SJSA1 (cell line): ENCODE data around the gene APOL4. TPM values are rescaled to one million over a fixed set of nuclear protein-coding genes. Genes with fewer than 3 reads are reported as not detected.
"Not testable (repeated sequence)": the region's sequence is repeated elsewhere in the genome, so short reads cannot be mapped to it uniquely, and the experiment has no call there.

ENCODE experiments used
- DNase-seq, 2 experiments: peaks; one replicate each; pipeline ENCODE4 v3.0.0-alpha.2; 2015 to 2020; ENCODE audit warnings: low spot score in 2 of 2, low read depth in 1 of 2
- H3K27ac ChIP-seq: fragments of 250-450 bp; sonication (Bioruptor Pico); 2 replicates; pipeline ENCODE4 v1.5.1; 2020; ENCODE audit warnings: mild to moderate bottlenecking, moderate library complexity
- H3K27me3 ChIP-seq: fragments of 250-450 bp; sonication (Bioruptor Pico); replicated peaks from 2 replicates; pipeline ENCODE4 v1.5.1; 2020; ENCODE audit warnings: mild to moderate bottlenecking, moderate library complexity
- H3K36me3 ChIP-seq: fragments of 250-450 bp; sonication (Bioruptor Pico); 2 replicates; pipeline ENCODE4 v1.5.1; 2020; ENCODE audit warnings: mild to moderate bottlenecking
- H3K4me1 ChIP-seq: fragments of 250-450 bp; sonication (Bioruptor Pico); replicated peaks from 2 replicates; pipeline ENCODE4 v1.6.1; 2021; ENCODE audit warnings: mild to moderate bottlenecking
- H3K4me3 ChIP-seq: fragments of 250-450 bp; sonication (Bioruptor Pico); 2 replicates; pipeline ENCODE4 v1.5.1; 2020; ENCODE audit warnings: mild to moderate bottlenecking
- H3K9me3 ChIP-seq: fragments of 250-450 bp; sonication (Bioruptor Pico); replicated peaks from 2 replicates; pipeline ENCODE4 v1.5.1; 2020; ENCODE audit warnings: mild to moderate bottlenecking
- total RNA-seq: library from RNA; depleted of rRNA; stranded (reverse); fragments of >200 nt; shearing (Covaris generic); gene quantifications from 2 replicates; pipeline ENCODE4 v1.2.3, GENCODE V29; 2014

APOL4 gene
- total RNA-seq, 1 experiment from 2014 or later = 0.08 TPM

- H3K4me1 ChIP-seq, DNase-seq, H3K9me3 ChIP-seq, H3K27me3 ChIP-seq, H3K27ac ChIP-seq, H3K36me3 ChIP-seq, H3K4me3 ChIP-seq: not testable (repeated sequence)
Observed at GRCh38 chr22:36209488-36209908, 7.9 kb upstream of the APOL4 start.

GRCh38 chr22:36208914-36209313 lies 7.3 kb upstream of the APOL4 start:
- H3K36me3 ChIP-seq = no peaks in the 10 kb centered on the region
- no peaks in the 10 kb centered on the region for H3K9me3 ChIP-seq
- no peaks in the 10 kb centered on the region for H3K27me3 ChIP-seq
- no peak for DNase-seq
- no peaks in the 10 kb centered on the region for H3K4me1 ChIP-seq
- no peak overlapping the region for H3K4me3 ChIP-seq
- H3K27ac ChIP-seq = no peak overlapping the region

GRCh38 chr22:36208162-36208765 lies 6.7 kb upstream of the APOL4 start:
- Histone ChIP-seq H3K4me1 (no peaks in the 10 kb centered on the region), H3K9me3 (no peaks in the 10 kb centered on the region), H3K4me3 (no peak overlapping the region), H3K27me3 (no peaks in the 10 kb centered on the region), H3K36me3 (no peaks in the 10 kb centered on the region), H3K27ac (no peak overlapping the region)
- DNase-seq = no peak

GRCh38 chr22:36206255-36206654 lies 4.6 kb upstream of the APOL4 start:
- H3K9me3 ChIP-seq = no peaks in the 10 kb centered on the region

GRCh38 chr22:36205573-36205972 lies 4.0 kb upstream of the APOL4 start:
- DNase-seq, H3K4me1 ChIP-seq, H3K27ac ChIP-seq, H3K4me3 ChIP-seq, H3K27me3 ChIP-seq, H3K9me3 ChIP-seq, H3K36me3 ChIP-seq: not testable (repeated sequence)

More at GRCh38 chr22:36206255-36206654, 4.6 kb upstream of the APOL4 start:
- Histone ChIP-seq H3K4me3 (no peak overlapping the region), H3K36me3 (no peaks in the 10 kb centered on the region), H3K27ac (no peak overlapping the region), H3K4me1 (no peaks in the 10 kb centered on the region), H3K27me3 (no peaks in the 10 kb centered on the region)
- DNase-seq = no peak

GRCh38 chr22:36204632-36205015 lies 3.0 kb upstream of the APOL4 start:
- Histone ChIP-seq H3K4me1 (no peaks in the 10 kb centered on the region), H3K4me3 (no peak overlapping the region)

GRCh38 chr22:36204001-36204631 lies 2.5 kb upstream of the APOL4 start:
- Histone ChIP-seq H3K4me3 (no peak overlapping the region), H3K27ac (no peak overlapping the region), H3K27me3 (no peaks in the 10 kb centered on the region), H3K36me3 (no peaks in the 10 kb centered on the region), H3K4me1 (no peaks in the 10 kb centered on the region), H3K9me3 (no peaks in the 10 kb centered on the region)
- DNase-seq = no peak

More at GRCh38 chr22:36204632-36205015, 3.0 kb upstream of the APOL4 start:
- Histone ChIP-seq H3K27me3 (no peaks in the 10 kb centered on the region), H3K9me3 (no peaks in the 10 kb centered on the region), H3K27ac (no peak overlapping the region), H3K36me3 (no peaks in the 10 kb centered on the region)
- DNase-seq = no peak

GRCh38 chr22:36203441-36203840 lies 1.8 kb upstream of the APOL4 start:
- DNase-seq, H3K9me3 ChIP-seq, H3K27me3 ChIP-seq, H3K36me3 ChIP-seq, H3K4me3 ChIP-seq, H3K27ac ChIP-seq, H3K4me1 ChIP-seq: not testable (repeated sequence)

- not testable (repeated sequence) for H3K4me1 ChIP-seq, DNase-seq, H3K4me3 ChIP-seq, H3K27ac ChIP-seq, H3K9me3 ChIP-seq, H3K27me3 ChIP-seq, H3K36me3 ChIP-seq
Observed at GRCh38 chr22:36202906-36203305, 1.3 kb upstream of the APOL4 start.

- H3K27me3 ChIP-seq, DNase-seq, H3K9me3 ChIP-seq, H3K36me3 ChIP-seq, H3K4me1 ChIP-seq, H3K4me3 ChIP-seq, H3K27ac ChIP-seq: not testable (repeated sequence)
Observed at GRCh38 chr22:36201025-36201424, 584 bp downstream of the APOL4 start.

GRCh38 chr22:36199001-36199551 lies 2.5 kb downstream of the APOL4 start:
- H3K4me3 ChIP-seq = no peak overlapping the region
- H3K27me3 ChIP-seq = no peaks in the 10 kb centered on the region
- H3K27ac ChIP-seq = no peak overlapping the region
- H3K36me3 ChIP-seq = no peaks in the 10 kb centered on the region
- no peak for DNase-seq
- no peaks in the 10 kb centered on the region for H3K9me3 ChIP-seq
- peaks cover 9% of the 10 kb centered on the region; the same call in 1 of the 2 replicates for H3K4me1 ChIP-seq

GRCh38 chr22:36198536-36198935 lies 3.1 kb downstream of the APOL4 start:
- H3K36me3 ChIP-seq = no peaks in the 10 kb centered on the region
- H3K9me3 ChIP-seq = no peaks in the 10 kb centered on the region
- no peak overlapping the region for H3K27ac ChIP-seq
- no peaks in the 10 kb centered on the region for H3K27me3 ChIP-seq
- H3K4me1 ChIP-seq = peaks cover 9% of the 10 kb centered on the region; the same call in 1 of the 2 replicates
- no peak overlapping the region for H3K4me3 ChIP-seq
- DNase-seq = no peak

- peaks cover 11% of the 10 kb centered on the region for H3K4me1 ChIP-seq
- no peaks in the 10 kb centered on the region for H3K27me3 ChIP-seq
- no peak for DNase-seq
- no peak overlapping the region for H3K4me3 ChIP-seq
- H3K9me3 ChIP-seq = no peaks in the 10 kb centered on the region
- H3K36me3 ChIP-seq = no peaks in the 10 kb centered on the region
- no peak overlapping the region for H3K27ac ChIP-seq
Observed at GRCh38 chr22:36197514-36198146, 4.0 kb downstream of the APOL4 start.

- Histone ChIP-seq H3K4me3 (no peak overlapping the region), H3K4me1 (peaks cover 16% of the 10 kb centered on the region), H3K9me3 (no peaks in the 10 kb centered on the region), H3K27me3 (no peaks in the 10 kb centered on the region), H3K36me3 (no peaks in the 10 kb centered on the region), H3K27ac (no peak overlapping the region)
- no peak for DNase-seq
Observed at GRCh38 chr22:36197065-36197440, 4.6 kb downstream of the APOL4 start.
